Measurements from ENCODE around the gene PPP5C.

PPP5C gene

GRCh38 chr19:46383171-46383815 is 36.4 kb downstream of the PPP5C start:
- no peak overlapping the region for H2BK5ac ChIP-seq (ENCODE audit: low read length)

GRCh38 chr19:46383846-46384245 is 37.0 kb downstream of the PPP5C start:
- Histone ChIP-seq H3K9ac (ENCODE audit: low read length) (no peak overlapping the region), H3K56ac (ENCODE audit: low read length) (no peak overlapping the region), H3K18ac (ENCODE audit: low read length) (no peak overlapping the region), H3K23ac (ENCODE audit: low read length) (no peak overlapping the region), H2BK15ac (replicated peaks; ENCODE audit: low read depth) (no peak overlapping the region), H3K4me3 (ENCODE audit: low read length) (no peak overlapping the region), H3K27me3 (ENCODE audit: insufficient read depth, low read length, poor library complexity) (no peaks in the 10 kb centered on the region), H3K4me2 (ENCODE audit: low read length) (no peak overlapping the region), H3K4me1 (ENCODE audit: control insufficient read depth, low read depth, low read length) (no peaks in the 10 kb centered on the region), H2AK5ac (ENCODE audit: low read length) (no peak overlapping the region), H3K27ac (ENCODE audit: low read depth, low read length) (no peak overlapping the region), H3K36me3 (ENCODE audit: control insufficient read depth, insufficient read depth, low read length) (peaks cover 12% of the 10 kb centered on the region), H2BK120ac (ENCODE audit: low read depth, low read length) (no peak overlapping the region), H4K8ac (ENCODE audit: low read depth, low read length) (no peak overlapping the region), H2BK5ac (ENCODE audit: low read length) (no peak overlapping the region), H3K79me2 (ENCODE audit: control insufficient read depth, insufficient read depth, low read length) (no peaks in the 10 kb centered on the region), H4K5ac (ENCODE audit: low read length) (no peak overlapping the region), H3K4ac (ENCODE audit: low read depth, low read length) (no peak overlapping the region), H3K79me1 (ENCODE audit: low read length) (peaks cover 2% of the 10 kb centered on the region)
- WGBS (ENCODE audit: extremely low coverage, insufficient coverage, low lambda C conversion rate), result no CpG with 5 or more reads among the region's 7 CpGs
- no peak for DNase-seq

More at GRCh38 chr19:46383171-46383815, 36.4 kb downstream of the PPP5C start:
- Histone ChIP-seq H4K8ac (ENCODE audit: low read depth, low read length) (no peak overlapping the region), H2BK15ac (replicated peaks; ENCODE audit: low read depth) (no peak overlapping the region), H3K27ac (ENCODE audit: low read depth, low read length) (no peak overlapping the region), H3K18ac (ENCODE audit: low read length) (no peak overlapping the region), H3K27me3 (ENCODE audit: insufficient read depth, low read length, poor library complexity) (no peaks in the 10 kb centered on the region), H3K9ac (ENCODE audit: low read length) (no peak overlapping the region), H3K4ac (ENCODE audit: low read depth, low read length) (no peak overlapping the region), H3K79me2 (ENCODE audit: control insufficient read depth, insufficient read depth, low read length) (no peaks in the 10 kb centered on the region), H4K5ac (ENCODE audit: low read length) (no peak overlapping the region), H3K4me2 (ENCODE audit: low read length) (no peak overlapping the region), H3K4me3 (ENCODE audit: low read length) (no peak overlapping the region), H2BK120ac (ENCODE audit: low read depth, low read length) (no peak overlapping the region), H3K79me1 (ENCODE audit: low read length) (peaks cover 2% of the 10 kb centered on the region), H3K36me3 (ENCODE audit: control insufficient read depth, insufficient read depth, low read length) (peaks cover 7% of the 10 kb centered on the region), H3K56ac (ENCODE audit: low read length) (no peak overlapping the region), H2AK5ac (ENCODE audit: low read length) (no peak overlapping the region), H3K23ac (ENCODE audit: low read length) (no peak overlapping the region), H3K4me1 (ENCODE audit: control insufficient read depth, low read depth, low read length) (no peaks in the 10 kb centered on the region)
- no CpG with 5 or more reads among the region's 23 CpGs for WGBS (ENCODE audit: extremely low coverage, insufficient coverage, low lambda C conversion rate)
- DNase-seq, result no peak

GRCh38 chr19:46384396-46384795 is 37.5 kb downstream of the PPP5C start:
- H3K27ac ChIP-seq (ENCODE audit: low read depth, low read length), result no peak overlapping the region
- H2BK15ac ChIP-seq (replicated peaks; ENCODE audit: low read depth), result no peak overlapping the region
- H3K79me1 ChIP-seq (ENCODE audit: low read length), result peaks cover 2% of the 10 kb centered on the region
- no peaks in the 10 kb centered on the region for H3K27me3 ChIP-seq (ENCODE audit: insufficient read depth, low read length, poor library complexity)
- H3K79me2 ChIP-seq (ENCODE audit: control insufficient read depth, insufficient read depth, low read length), result no peaks in the 10 kb centered on the region
- no peak overlapping the region for H3K9ac ChIP-seq (ENCODE audit: low read length)
- no CpG with 5 or more reads among the region's 11 CpGs for WGBS (ENCODE audit: extremely low coverage, insufficient coverage, low lambda C conversion rate)
- no peak overlapping the region for H3K56ac ChIP-seq (ENCODE audit: low read length)
- no peak overlapping the region for H4K8ac ChIP-seq (ENCODE audit: low read depth, low read length)
- H3K23ac ChIP-seq (ENCODE audit: low read length), result no peak overlapping the region
- no peak for DNase-seq
- H3K4me3 ChIP-seq (ENCODE audit: low read length), result no peak overlapping the region
- no peak overlapping the region for H2AK5ac ChIP-seq (ENCODE audit: low read length)
- H3K18ac ChIP-seq (ENCODE audit: low read length), result no peak overlapping the region
- peaks cover 12% of the 10 kb centered on the region for H3K36me3 ChIP-seq (ENCODE audit: control insufficient read depth, insufficient read depth, low read length)
- H2BK5ac ChIP-seq (ENCODE audit: low read length), result no peak overlapping the region
- H4K5ac ChIP-seq (ENCODE audit: low read length), result no peak overlapping the region
- no peaks in the 10 kb centered on the region for H3K4me1 ChIP-seq (ENCODE audit: control insufficient read depth, low read depth, low read length)
- no peak overlapping the region for H3K4ac ChIP-seq (ENCODE audit: low read depth, low read length)
- H2BK120ac ChIP-seq (ENCODE audit: low read depth, low read length), result no peak overlapping the region
- H3K4me2 ChIP-seq (ENCODE audit: low read length), result no peak overlapping the region

GRCh38 chr19:46385636-46386035 is 38.7 kb downstream of the PPP5C start:
- Histone ChIP-seq H4K8ac (ENCODE audit: low read depth, low read length) (no peak overlapping the region), H3K4ac (ENCODE audit: low read depth, low read length) (no peak overlapping the region), H3K4me2 (ENCODE audit: low read length) (no peak overlapping the region), H3K27ac (ENCODE audit: low read depth, low read length) (no peak overlapping the region), H3K56ac (ENCODE audit: low read length) (no peak overlapping the region), H3K27me3 (ENCODE audit: insufficient read depth, low read length, poor library complexity) (no peaks in the 10 kb centered on the region), H3K79me2 (ENCODE audit: control insufficient read depth, insufficient read depth, low read length) (no peaks in the 10 kb centered on the region), H3K4me3 (ENCODE audit: low read length) (no peak overlapping the region), H2BK5ac (ENCODE audit: low read length) (no peak overlapping the region), H2AK5ac (ENCODE audit: low read length) (no peak overlapping the region), H3K9ac (ENCODE audit: low read length) (no peak overlapping the region), H3K4me1 (ENCODE audit: control insufficient read depth, low read depth, low read length) (no peaks in the 10 kb centered on the region), H3K79me1 (ENCODE audit: low read length) (peaks cover 2% of the 10 kb centered on the region), H3K36me3 (ENCODE audit: control insufficient read depth, insufficient read depth, low read length) (peaks cover 18% of the 10 kb centered on the region), H3K18ac (ENCODE audit: low read length) (no peak overlapping the region), H2BK120ac (ENCODE audit: low read depth, low read length) (no peak overlapping the region), H2BK15ac (replicated peaks; ENCODE audit: low read depth) (no peak overlapping the region), H3K23ac (ENCODE audit: low read length) (no peak overlapping the region), H4K5ac (ENCODE audit: low read length) (no peak overlapping the region)
- WGBS (ENCODE audit: extremely low coverage, insufficient coverage, low lambda C conversion rate), result no CpG with 5 or more reads among the region's 11 CpGs
- DNase-seq, result no peak

- Histone ChIP-seq H2AK5ac (ENCODE audit: low read length) (no peak overlapping the region), H3K56ac (ENCODE audit: low read length) (no peak overlapping the region), H2BK5ac (ENCODE audit: low read length) (no peak overlapping the region), H4K5ac (ENCODE audit: low read length) (no peak overlapping the region), H3K23ac (ENCODE audit: low read length) (no peak overlapping the region), H3K27me3 (ENCODE audit: insufficient read depth, low read length, poor library complexity) (no peaks in the 10 kb centered on the region), H3K36me3 (ENCODE audit: control insufficient read depth, insufficient read depth, low read length) (peaks cover 18% of the 10 kb centered on the region), H2BK15ac (replicated peaks; ENCODE audit: low read depth) (no peak overlapping the region), H3K4me3 (ENCODE audit: low read length) (no peak overlapping the region), H3K4ac (ENCODE audit: low read depth, low read length) (no peak overlapping the region), H3K27ac (ENCODE audit: low read depth, low read length) (no peak overlapping the region), H3K9ac (ENCODE audit: low read length) (no peak overlapping the region), H3K79me2 (ENCODE audit: control insufficient read depth, insufficient read depth, low read length) (no peaks in the 10 kb centered on the region), H3K18ac (ENCODE audit: low read length) (no peak overlapping the region), H2BK120ac (ENCODE audit: low read depth, low read length) (no peak overlapping the region), H3K79me1 (ENCODE audit: low read length) (peaks cover 2% of the 10 kb centered on the region), H3K4me1 (ENCODE audit: control insufficient read depth, low read depth, low read length) (no peaks in the 10 kb centered on the region), H3K4me2 (ENCODE audit: low read length) (no peak overlapping the region), H4K8ac (ENCODE audit: low read depth, low read length) (no peak overlapping the region)
- no peak for DNase-seq
- no CpG with 5 or more reads among the region's 10 CpGs for WGBS (ENCODE audit: extremely low coverage, insufficient coverage, low lambda C conversion rate)
Measured at GRCh38 chr19:46386151-46386550, 39.3 kb downstream of the PPP5C start.

Data from mesendoderm (in vitro differentiated cells).